Measurements from ENCODE around the gene PTPRN2. TPM values are rescaled to one million over a fixed set of nuclear protein-coding genes. Genes with fewer than 3 reads are reported as not detected.

PTPRN2 gene
- total RNA-seq, 1 experiment from 2014 or later: 0.11 TPM

GRCh38 chr7:157596881-157597280 is 990.7 kb downstream of the PTPRN2 start:
- no TSS peak for BruUV-seq (replicated peaks)
- CTCF ChIA-PET: no interaction called here
- intact Hi-C loops (cut with micrococcal nuclease; ENCODE audit: unreplicated experiment): no loop called here
- Histone ChIP-seq H3K27me3 (replicated peaks; ENCODE audit: insufficient read depth, low read depth, low read length, poor library complexity) (no peaks in the 10 kb centered on the region), H3K4me1 (ENCODE audit: insufficient read depth, low read length, poor library complexity, severe bottlenecking) (no peaks in the 10 kb centered on the region), H3K9me3 (ENCODE audit: low read depth, low read length, poor library complexity, severe bottlenecking) (no peaks in the 10 kb centered on the region), H3K27ac (ENCODE audit: low read depth, low read length, poor library complexity, severe bottlenecking) (no peak overlapping the region), H3K4me3 (ENCODE audit: low read depth, low read length, poor library complexity, severe bottlenecking) (no peak overlapping the region), H3K36me3 (ENCODE audit: insufficient read depth, low read length, poor library complexity, severe bottlenecking) (no peaks in the 10 kb centered on the region)
- POLR2A ChIA-PET (ENCODE audit: low non-redundant PET): no interaction called here
- DNase-seq (ENCODE audit: low spot score): no peak
- TF ChIP-seq EZH2 (IDR thresholded peaks at IDR 0.05; ENCODE audit: borderline replicate concordance, low read depth, low read length, poor library complexity, severe bottlenecking) (no peak), CTCF (conservative IDR thresholded peaks at IDR 0.05; ENCODE audit: low read depth, low read length) (no peak)

DNA sequence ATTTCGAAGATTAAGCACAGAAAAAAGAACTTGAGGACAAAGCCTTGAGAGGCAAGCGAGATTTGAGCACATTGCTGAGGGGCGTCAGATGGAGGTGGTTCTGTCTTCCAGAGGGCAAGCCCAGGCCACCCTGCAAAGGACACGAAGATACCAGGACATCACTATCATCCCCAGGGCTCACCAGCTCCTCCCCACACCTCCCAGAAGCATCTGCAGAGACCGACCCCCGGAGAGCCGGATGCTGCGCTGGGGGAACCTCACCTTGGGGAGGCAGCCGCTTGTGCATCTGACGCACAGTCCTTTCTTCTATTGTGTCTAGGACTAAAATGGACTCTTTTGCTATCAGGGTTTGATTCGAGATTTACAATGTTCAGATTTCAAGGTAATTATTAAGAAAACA is 991.2 kb downstream of the PTPRN2 start:
- Histone ChIP-seq H3K4me3 (ENCODE audit: low read depth, low read length, poor library complexity, severe bottlenecking) (no peak overlapping the region), H3K9me3 (ENCODE audit: low read depth, low read length, poor library complexity, severe bottlenecking) (no peaks in the 10 kb centered on the region), H3K36me3 (ENCODE audit: insufficient read depth, low read length, poor library complexity, severe bottlenecking) (no peaks in the 10 kb centered on the region), H3K27ac (ENCODE audit: low read depth, low read length, poor library complexity, severe bottlenecking) (no peak overlapping the region), H3K27me3 (replicated peaks; ENCODE audit: insufficient read depth, low read depth, low read length, poor library complexity) (no peaks in the 10 kb centered on the region), H3K4me1 (ENCODE audit: insufficient read depth, low read length, poor library complexity, severe bottlenecking) (no peaks in the 10 kb centered on the region)
- no peak for TF ChIP-seq CTCF (conservative IDR thresholded peaks at IDR 0.05; ENCODE audit: low read depth, low read length)
- no peak for TF ChIP-seq EZH2 (IDR thresholded peaks at IDR 0.05; ENCODE audit: borderline replicate concordance, low read depth, low read length, poor library complexity, severe bottlenecking)
- intact Hi-C loops (cut with micrococcal nuclease; ENCODE audit: unreplicated experiment): no loop called here
- BruUV-seq (replicated peaks): no TSS peak
- CTCF ChIA-PET: no interaction called here
- no peak for DNase-seq (ENCODE audit: low spot score)
- POLR2A ChIA-PET (ENCODE audit: low non-redundant PET): no interaction called here

- Histone ChIP-seq H3K27me3 (replicated peaks; ENCODE audit: insufficient read depth, low read depth, low read length, poor library complexity) (no peaks in the 10 kb centered on the region), H3K4me1 (ENCODE audit: insufficient read depth, low read length, poor library complexity, severe bottlenecking) (no peaks in the 10 kb centered on the region), H3K27ac (ENCODE audit: low read depth, low read length, poor library complexity, severe bottlenecking) (no peak overlapping the region), H3K4me3 (ENCODE audit: low read depth, low read length, poor library complexity, severe bottlenecking) (no peak overlapping the region), H3K36me3 (ENCODE audit: insufficient read depth, low read length, poor library complexity, severe bottlenecking) (no peaks in the 10 kb centered on the region), H3K9me3 (ENCODE audit: low read depth, low read length, poor library complexity, severe bottlenecking) (no peaks in the 10 kb centered on the region)
- ChIA-PET CTCF (no interaction called here), POLR2A (ENCODE audit: low non-redundant PET) (no interaction called here)
- intact Hi-C loops (cut with micrococcal nuclease; ENCODE audit: unreplicated experiment): no loop called here
- BruUV-seq (replicated peaks): no TSS peak
- TF ChIP-seq CTCF (conservative IDR thresholded peaks at IDR 0.05; ENCODE audit: low read depth, low read length): no peak
- TF ChIP-seq EZH2 (IDR thresholded peaks at IDR 0.05; ENCODE audit: borderline replicate concordance, low read depth, low read length, poor library complexity, severe bottlenecking): no peak
- no peak for DNase-seq (ENCODE audit: low spot score)
Measured at GRCh38 chr7:157596026-157596425, 991.6 kb downstream of the PTPRN2 start.

Measured in A673 (cell line).